PC-9 (cell line): ENCODE data around the gene SLCO2B1. TPM values are rescaled to one million over a fixed set of nuclear protein-coding genes. Genes with fewer than 3 reads are reported as not detected.

Source experiments
- BruUV-seq: library from RNA; stranded (reverse); fragments of 400-500 nt; replicated peaks from 2 replicates; lab custom pipeline; 2021; lab: Mats Ljungman, UMichigan
- CTCF ChIA-PET: fragments of 300-600 bp; sonication (Branson Sonifier 250); formaldehyde crosslinking; loops from one replicate; lab custom pipeline; 2022; ENCODE audit warnings: antibody characterized with exemption; lab: Charles Lee
- POLR2A ChIA-PET: fragments of 300-600 bp; sonication (Branson Sonifier 250); formaldehyde crosslinking; loops from one replicate; lab custom pipeline; 2022; ENCODE audit warnings: antibody characterized with exemption; ENCODE audit not compliant: unreplicated experiment; lab: Charles Lee
- DNase-seq, 2 experiments: peaks; one replicate each; pipeline versions ENCODE4 v3.0.0 to v3.0.0-alpha.2; 2015 to 2022; ENCODE audit warnings: mixed read lengths in 1 of 2
- H2AFZ ChIP-seq: fragments of 200-600 bp; sonication (generic); 2 replicates; pipeline ENCODE4 v1.8.1; 2017; ENCODE audit warnings: antibody characterized with exemption
- H3F3A ChIP-seq: fragments of 200-600 bp; sonication (generic); 2 replicates; pipeline ENCODE4 v1.8.1; 2017; ENCODE audit warnings: antibody characterized with exemption, mild to moderate bottlenecking, low read depth; ENCODE audit not compliant: insufficient read depth
- H3K27ac ChIP-seq: fragments of 200-600 bp; sonication (generic); 2 replicates; pipeline ENCODE4 v1.6.1; 2016; ENCODE audit warnings: mixed run types
- H3K27me3 ChIP-seq: fragments of 200-600 bp; sonication (generic); 2 replicates; pipeline ENCODE4 v1.6.1; 2016; ENCODE audit warnings: low read depth, mixed run types; ENCODE audit not compliant: insufficient read depth
- H3K36me3 ChIP-seq: fragments of 200-600 bp; sonication (generic); 2 replicates; pipeline ENCODE4 v1.6.1; 2016; ENCODE audit warnings: low read depth, mixed run types
- H3K4me1 ChIP-seq: fragments of 200-600 bp; sonication (generic); replicated peaks from 2 replicates; pipeline ENCODE4 v1.6.1; 2016; ENCODE audit warnings: mixed run types; ENCODE audit not compliant: insufficient read depth
- H3K4me2 ChIP-seq: fragments of 200-600 bp; sonication (generic); 2 replicates; pipeline ENCODE4 v1.6.1; 2017; ENCODE audit warnings: mixed run types
- H3K4me3 ChIP-seq: fragments of 200-600 bp; sonication (generic); 2 replicates; pipeline ENCODE4 v1.6.1; 2016; ENCODE audit warnings: mixed run types
- H3K79me2 ChIP-seq: fragments of 200-600 bp; sonication (generic); 2 replicates; pipeline ENCODE4 v1.6.1; 2017; ENCODE audit warnings: low read depth, mixed run types
- H3K9me2 ChIP-seq: fragments of 200-600 bp; sonication (generic); 2 replicates; pipeline ENCODE4 v1.8.1; 2017; ENCODE audit warnings: mild to moderate bottlenecking; ENCODE audit not compliant: insufficient read depth
- H3K9me3 ChIP-seq: fragments of 200-600 bp; sonication (generic); 2 replicates; pipeline ENCODE4 v1.8.1; 2016; ENCODE audit warnings: low read depth; ENCODE audit not compliant: insufficient read depth
- H4K20me1 ChIP-seq: fragments of 200-600 bp; sonication (generic); 2 replicates; pipeline ENCODE4 v1.8.1; 2017; ENCODE audit not compliant: insufficient read depth
- CTCF ChIP-seq: fragments of 200-600 bp; sonication (generic); conservative IDR thresholded peaks from 2 replicates; pipeline ENCODE4 v1.6.1; 2017; ENCODE audit warnings: mixed run types, antibody characterized with exemption, mild to moderate bottlenecking, moderate library complexity
- EZH2 ChIP-seq: fragments of 200-600 bp; sonication (generic); IDR thresholded peaks from 2 replicates; pipeline ENCODE4 v1.8.0; 2017; ENCODE audit warnings: antibody characterized with exemption, low read depth
- intact Hi-C: fragments of 100-400 bp; cut with micrococcal nuclease; formaldehyde crosslinking; loops from one replicate; pipeline ENCODE4 v1.10.0; 2022; ENCODE audit not compliant: unreplicated experiment
- total RNA-seq: library from RNA; stranded (reverse); gene quantifications from 2 replicates; pipeline ENCODE4 v1.2.3, GENCODE V29; 2021

The SLCO2B1 gene
- total RNA-seq, 1 experiment from 2014 or later, result 1.3 TPM

GRCh38 chr11:75151346-75152047 is 590 bp downstream of the SLCO2B1 start:
- no peaks in the 10 kb centered on the region for H3K4me1 ChIP-seq
- CTCF ChIA-PET, result no interaction called here
- no TSS peak for BruUV-seq

GRCh38 chr11:75152090-75152489 is 1.2 kb downstream of the SLCO2B1 start:
- Histone ChIP-seq H3K9me2 (no peaks in the 10 kb centered on the region), H3K4me2 (no peak overlapping the region), H3K9me3 (no peaks in the 10 kb centered on the region), H3K79me2 (no peaks in the 10 kb centered on the region), H3F3A (no peaks in the 10 kb centered on the region), H4K20me1 (no peaks in the 10 kb centered on the region), H3K4me1 (no peaks in the 10 kb centered on the region), H3K27ac (no peak overlapping the region), H3K27me3 (peaks cover 55% of the 10 kb centered on the region), H2AFZ (no peak overlapping the region), H3K4me3 (no peak overlapping the region), H3K36me3 (no peaks in the 10 kb centered on the region)
- ChIA-PET POLR2A (no interaction called here), CTCF (no interaction called here)
- no TSS peak for BruUV-seq
- intact Hi-C loops, result no loop called here
- TF ChIP-seq EZH2, result no peak
- no peak for TF ChIP-seq CTCF
- no peak for DNase-seq

More at GRCh38 chr11:75151346-75152047, 590 bp downstream of the SLCO2B1 start:
- Histone ChIP-seq H3K79me2 (no peaks in the 10 kb centered on the region), H3K9me3 (no peaks in the 10 kb centered on the region), H3K36me3 (no peaks in the 10 kb centered on the region), H3K4me3 (no peak overlapping the region), H3K4me2 (no peak overlapping the region), H3K9me2 (no peaks in the 10 kb centered on the region), H3K27ac (no peak overlapping the region), H3K27me3 (peaks cover 61% of the 10 kb centered on the region), H4K20me1 (no peaks in the 10 kb centered on the region), H2AFZ (no peak overlapping the region), H3F3A (no peaks in the 10 kb centered on the region)
- TF ChIP-seq EZH2 (no peak), CTCF (no peak)
- POLR2A ChIA-PET, result no interaction called here
- intact Hi-C loops, result no loop called here
- no peak for DNase-seq

- CTCF ChIA-PET, result no interaction called here
- Histone ChIP-seq H3K9me2 (no peaks in the 10 kb centered on the region), H3K79me2 (no peaks in the 10 kb centered on the region), H3K4me1 (no peaks in the 10 kb centered on the region), H3K9me3 (no peaks in the 10 kb centered on the region), H4K20me1 (no peaks in the 10 kb centered on the region), H3F3A (no peaks in the 10 kb centered on the region), H3K27me3 (peaks cover 48% of the 10 kb centered on the region), H3K4me2 (no peak overlapping the region), H2AFZ (no peak overlapping the region), H3K4me3 (no peak overlapping the region), H3K36me3 (no peaks in the 10 kb centered on the region), H3K27ac (no peak overlapping the region)
- no TSS peak for BruUV-seq
- no peak for TF ChIP-seq CTCF
- TF ChIP-seq EZH2, result no peak
- POLR2A ChIA-PET, result no interaction called here
- DNase-seq, result no peak
- intact Hi-C loops, result no loop called here
Observed at GRCh38 chr11:75152651-75153427, 1.9 kb downstream of the SLCO2B1 start.
